CD4-positive, alpha-beta memory T cell (primary cell): ENCODE measurements around the gene CKS1B. TPM values are rescaled to one million over a fixed set of nuclear protein-coding genes. Genes with fewer than 3 reads are reported as not detected.
A peak's percentile ranks its signal among the peaks of the same experiment; 100 is the strongest.

Experiments used
- CTCF ChIA-PET: fragments of 350-600 bp; sonication (Branson Sonifier 250); formaldehyde crosslinking; loops from one replicate; lab custom pipeline; 2021; ENCODE audit warnings: inconsistent platforms; ENCODE audit not compliant: partially characterized antibody; lab: Charles Lee
- POLR2A ChIA-PET: fragments of 350-600 bp; sonication (Branson Sonifier 250); formaldehyde crosslinking; loops from one replicate; lab custom pipeline; 2021; ENCODE audit not compliant: partially characterized antibody; lab: Charles Lee
- DNase-seq, 5 donors: peaks; one replicate each; pipeline versions ENCODE4 v3.0.0 to v3.0.0-alpha.2; 2020 to 2022; ENCODE audit warnings: mixed read lengths in 1 of 5
- H3K27ac ChIP-seq: one replicate; pipeline ENCODE4 v1.7.0; 2013; ENCODE audit warnings: low read depth, low read length
- H3K27me3 ChIP-seq: 2 replicates; pipeline ENCODE4 v1.7.0; 2013; ENCODE audit warnings: mild to moderate bottlenecking, low read length, moderate library complexity; ENCODE audit not compliant: insufficient read depth
- H3K36me3 ChIP-seq: 2 replicates; pipeline ENCODE4 v1.7.0; 2013; ENCODE audit warnings: mild to moderate bottlenecking, low read length, moderate library complexity; ENCODE audit not compliant: insufficient read depth
- H3K4me1 ChIP-seq: 2 replicates; pipeline ENCODE4 v1.7.0; 2013; ENCODE audit warnings: mild to moderate bottlenecking, low read length, moderate library complexity; ENCODE audit not compliant: insufficient read depth
- H3K4me3 ChIP-seq, 2 donors: one replicate each; pipeline ENCODE4 v1.7.0; 2013; ENCODE audit warnings: low read length in 2 of 2, mild to moderate bottlenecking in 1 of 2
- H3K9me3 ChIP-seq, 2 donors: one replicate each; pipeline ENCODE4 v1.7.0; 2013; ENCODE audit warnings: low read length in 2 of 2, control low read depth in 1 of 2; ENCODE audit not compliant: control insufficient read depth in 1 of 2
- H3K27ac Mint-ChIP-seq, 7 donors: one replicate each; pipeline ENCODE4 v1.8.0; 2020 to 2021; ENCODE audit warnings: mixed read lengths in 7 of 7, mild to moderate bottlenecking in 6 of 7, inconsistent platforms in 3 of 7, moderate library complexity in 3 of 7
- H3K27me3 Mint-ChIP-seq, 2 donors: one replicate each; pipeline ENCODE4 v1.8.0; 2020 to 2021; ENCODE audit warnings: mixed read lengths in 2 of 2
- H3K36me3 Mint-ChIP-seq, 2 donors: one replicate each; pipeline ENCODE4 v1.8.0; 2020 to 2021; ENCODE audit warnings: mixed read lengths in 2 of 2, inconsistent platforms in 1 of 2, mild to moderate bottlenecking in 1 of 2
- H3K4me1 Mint-ChIP-seq, 4 donors: one replicate each; pipeline ENCODE4 v1.8.0; 2020 to 2021; ENCODE audit warnings: mixed read lengths in 4 of 4, mild to moderate bottlenecking in 1 of 4
- H3K4me3 Mint-ChIP-seq, 8 donors: one replicate each; pipeline ENCODE4 v1.8.0; 2020 to 2021; ENCODE audit warnings: mixed read lengths in 8 of 8, mild to moderate bottlenecking in 7 of 8, moderate library complexity in 6 of 8, inconsistent platforms in 3 of 8
- H3K9me3 Mint-ChIP-seq, 8 donors: one replicate each; pipeline ENCODE4 v1.8.0; 2020 to 2021; ENCODE audit warnings: mixed read lengths in 8 of 8, mild to moderate bottlenecking in 5 of 8, inconsistent platforms in 3 of 8, moderate library complexity in 1 of 8
- intact Hi-C: fragments of 100-400 bp; cut with micrococcal nuclease; formaldehyde crosslinking; loops from one replicate; pipeline ENCODE4 v1.15.1; 2023
- polyA plus RNA-seq, 2 donors: library from polyadenylated mRNA; unstranded; fragments of 300-500 nt; fragmentation: Illumina TruSeq; gene quantifications; one replicate each; pipeline ENCODE4 v1.2.3, GENCODE V29; 2021
- total RNA-seq, 2 experiments: library from RNA; stranded (reverse); gene quantifications; one replicate each; pipeline ENCODE4 v1.2.3, GENCODE V29; 2021

The CKS1B gene
- total and polyA plus RNA-seq, 4 experiments from 2014 or later, result 12.2 to 67.9 (median 31.6) TPM

DNA sequence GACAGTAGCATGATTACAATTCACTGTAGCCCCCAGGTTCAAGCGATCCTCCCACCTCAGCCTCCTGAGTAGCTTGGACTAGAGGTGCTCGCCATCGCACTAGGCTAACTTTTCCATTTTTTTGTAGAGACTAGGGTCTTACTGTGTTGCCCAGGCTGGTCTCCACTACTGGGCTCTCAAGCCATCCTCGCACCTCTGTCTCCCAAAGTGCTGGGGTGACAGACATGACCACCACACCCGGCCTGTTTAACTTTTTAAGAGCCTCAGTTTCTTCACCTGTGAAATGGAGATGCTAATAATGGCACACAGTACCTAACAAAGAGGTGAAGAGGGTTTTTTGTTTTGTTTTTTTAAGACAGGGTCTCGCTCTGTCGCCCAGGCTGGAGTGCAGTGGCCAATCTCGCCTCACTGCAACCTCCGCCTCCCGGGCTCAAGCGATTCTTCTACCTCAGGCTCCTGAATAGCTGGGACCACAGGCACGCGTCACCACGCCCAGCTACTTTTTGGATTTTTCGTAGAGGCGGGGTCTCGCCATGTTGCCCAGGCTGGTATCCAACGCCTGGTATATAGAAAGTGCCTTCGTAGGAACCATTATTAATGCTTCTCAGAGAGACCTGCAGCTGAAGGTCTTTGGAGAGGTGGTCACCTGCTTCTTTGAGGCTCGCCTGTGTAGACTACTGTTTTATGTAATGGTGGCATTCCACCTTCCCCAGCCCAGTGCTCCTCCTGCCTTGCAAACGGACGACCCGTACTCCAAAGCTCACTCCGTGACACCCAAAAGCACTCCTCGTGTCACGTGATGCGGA is 38.5 kb upstream of the CKS1B start:
- Mint-ChIP-seq H3K36me3 (peaks cover 0 to 15% of the 10 kb centered on the region in 2 donors), H3K27ac (peak overlapping the region; percentile 97 to 100 (median 99)), H3K4me3 (peak overlapping the region; percentile 93 to 99 (median 97)), H3K9me3 (no peaks in the 10 kb centered on the region), H3K27me3 (no peaks in the 10 kb centered on the region), H3K4me1 (peaks cover 32 to 63% (median 52%) of the 10 kb centered on the region in 4 donors)
- H3K27ac ChIP-seq, result peak overlapping the region; percentile 96
- no peaks in the 10 kb centered on the region for H3K9me3 ChIP-seq
- H3K27me3 ChIP-seq, result no peaks in the 10 kb centered on the region
- no peaks in the 10 kb centered on the region for H3K36me3 ChIP-seq
- peak in 1 of 5 donors; percentile 53 for DNase-seq
- peak overlapping the region; percentile 51 to 93 for H3K4me3 ChIP-seq
- ChIA-PET CTCF (interaction anchor here (0.6 to 8.0 kb wide), 28 partner anchors 10 to 376 kb away, joined by 3 to 65 read pairs (median 4); partner anchors contain the start of genes ADAM15, FLAD1, PBXIP1 and PYGO2), POLR2A (interaction anchor here (0.6 to 4.0 kb wide), 45 partner anchors 8 to 1569 kb away, joined by 3 to 51 read pairs (median 5); partner anchors contain the start of genes ADAM15, ADAR, CKS1B and EFNA4)
- peaks cover 48% of the 10 kb centered on the region for H3K4me1 ChIP-seq
- intact Hi-C loops, result loop anchor here (1.0 to 5.0 kb wide), 6 partner anchors 39 to 459 kb away; partner anchors contain the start of genes ADAR, CKS1B, FLAD1 and RUSC1

DNA sequence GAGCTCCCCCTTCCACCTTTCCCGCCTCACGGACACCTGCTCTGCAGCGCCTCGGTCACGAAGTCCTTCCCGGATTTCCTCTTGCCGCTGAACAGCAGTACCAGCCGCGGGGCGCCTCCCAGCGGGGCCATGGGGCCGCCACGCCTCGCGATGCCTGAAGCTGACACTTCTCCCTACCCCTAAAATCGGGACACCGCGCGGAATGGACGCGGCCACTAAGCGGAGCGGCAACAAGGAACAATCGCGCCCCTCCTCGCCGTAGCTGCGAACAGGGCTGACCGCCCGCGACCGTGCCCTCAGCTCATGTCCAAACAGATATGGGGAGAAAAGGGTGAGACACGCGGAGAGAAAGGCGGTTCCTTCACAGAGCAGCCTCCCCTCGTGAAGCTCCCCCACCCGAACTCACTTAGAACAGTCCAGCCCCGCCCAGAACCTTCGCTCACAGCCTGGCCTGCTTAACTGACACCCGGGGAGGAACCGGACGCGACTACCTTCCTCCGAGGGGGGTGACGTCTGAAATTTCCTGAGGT is 37.9 kb upstream of the CKS1B start, which contains the start of gene PMVK:
Gene PMVK, minus strand, starts transcription at position 165 of the 530 bp plus-strand sequence. Its CDS starts 34 bp downstream, at position 131.
- Mint-ChIP-seq H3K4me1 (peaks cover 36 to 70% (median 58%) of the 10 kb centered on the region in 4 donors), H3K36me3 (peaks cover 0 to 10% of the 10 kb centered on the region in 2 donors), H3K27ac (peak within 1 kb of the TSS; percentile 97 to 100 (median 99)), H3K27me3 (no peaks in the 10 kb centered on the region), H3K4me3 (peak within 1 kb of the TSS; percentile 93 to 99 (median 97)), H3K9me3 (no peaks in the 10 kb centered on the region)
- Histone ChIP-seq H3K4me1 (peaks cover 54% of the 10 kb centered on the region), H3K27ac (peak within 1 kb of the TSS; percentile 96), H3K36me3 (no peaks in the 10 kb centered on the region), H3K27me3 (no peaks in the 10 kb centered on the region), H3K4me3 (peak within 1 kb of the TSS; percentile 51 to 93), H3K9me3 (no peaks in the 10 kb centered on the region)
- ChIA-PET POLR2A (interaction anchor here (0.6 to 4.0 kb wide), 45 partner anchors 9 to 1568 kb away, joined by 3 to 51 read pairs (median 5); partner anchors contain the start of genes ADAM15, ADAR, CKS1B and EFNA4), CTCF (interaction anchor here (0.8 to 8.0 kb wide), 26 partner anchors 10 to 377 kb away, joined by 3 to 65 read pairs (median 4); partner anchors contain the start of genes ADAM15, FLAD1, PBXIP1 and PYGO2)
- intact Hi-C loops, result loop anchor here (1.0 to 5.0 kb wide), 10 partner anchors 19 to 459 kb away; partner anchors contain the start of genes ADAR, CKS1B, FLAD1 and PYGO2
- peak; percentile 98 to 99 (median 98) for DNase-seq

DNA sequence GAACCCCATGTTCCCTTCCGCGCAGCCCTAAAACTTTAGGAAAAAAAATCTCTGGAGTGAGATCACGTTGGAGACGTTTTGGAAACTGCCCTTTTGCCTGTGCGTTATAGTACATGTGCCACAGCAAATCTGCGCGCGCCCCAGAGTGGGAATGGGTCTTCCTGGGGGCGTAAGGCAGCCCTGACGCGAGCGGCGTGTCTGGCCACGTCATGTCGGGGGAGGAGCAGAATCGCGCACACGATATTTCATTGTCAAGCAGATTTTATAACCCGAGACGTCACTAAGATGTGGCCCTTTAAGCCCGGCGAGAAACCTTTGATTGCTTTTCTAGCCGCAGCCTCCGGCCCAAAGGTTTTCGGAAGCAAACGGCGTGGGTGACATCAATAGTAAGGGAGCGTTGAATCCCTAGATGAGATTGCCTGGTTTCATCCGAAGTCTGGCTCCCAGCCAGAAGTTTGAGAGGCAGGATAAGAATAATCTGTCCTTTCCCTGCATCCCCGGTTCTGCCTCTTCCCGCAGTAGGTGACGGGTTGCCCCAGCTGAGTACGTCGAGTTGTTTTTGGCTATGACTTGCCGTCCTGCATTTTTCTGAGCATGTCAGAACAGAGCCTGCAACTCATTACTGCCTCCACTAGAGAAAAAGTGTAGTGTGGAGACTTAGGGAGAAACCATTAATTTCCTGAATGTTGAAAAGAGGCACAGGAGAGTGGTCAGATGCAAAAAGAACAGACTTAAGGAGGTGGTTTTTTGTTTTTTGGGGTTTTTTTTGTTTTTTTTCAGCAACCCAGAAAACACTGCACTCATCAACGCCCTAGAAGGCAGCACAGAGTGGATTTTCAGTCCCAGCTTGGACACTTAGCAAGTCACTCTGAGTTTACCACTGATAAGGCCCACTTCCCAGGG is 37.1 kb upstream of the CKS1B start:
- no peaks in the 10 kb centered on the region for H3K9me3 ChIP-seq
- peaks cover 0 to 10% of the 10 kb centered on the region in 2 donors for H3K36me3 Mint-ChIP-seq
- no peaks in the 10 kb centered on the region for H3K9me3 Mint-ChIP-seq
- H3K27me3 Mint-ChIP-seq, result no peaks in the 10 kb centered on the region
- H3K27me3 ChIP-seq, result no peaks in the 10 kb centered on the region
- intact Hi-C loops, result loop anchor here (1.0 to 5.0 kb wide), 8 partner anchors 18 to 460 kb away; partner anchors contain the start of genes ADAR, CKS1B, PYGO2 and RUSC1
- POLR2A ChIA-PET, result interaction anchor here (0.6 to 4.0 kb wide), 33 partner anchors 8 to 947 kb away, joined by 3 to 51 read pairs (median 7); partner anchors contain the start of genes ADAM15, ADAR, CKS1B and EFNA4
- no peaks in the 10 kb centered on the region for H3K36me3 ChIP-seq
- peaks cover 61% of the 10 kb centered on the region for H3K4me1 ChIP-seq
- CTCF ChIA-PET, result interaction anchor here (0.7 to 8.0 kb wide), 21 partner anchors 9 to 378 kb away, joined by 3 to 65 read pairs (median 5); partner anchors contain the start of genes ADAM15, FLAD1, PBXIP1 and PYGO2
- peaks cover 40 to 77% (median 64%) of the 10 kb centered on the region in 4 donors for H3K4me1 Mint-ChIP-seq
- H3K27ac Mint-ChIP-seq, result peak overlapping the region; percentile 97 to 100 (median 99)
- peak overlapping the region; percentile 93 to 99 (median 97) for H3K4me3 Mint-ChIP-seq
- H3K4me3 ChIP-seq, result peak overlapping the region; percentile 51 to 93
- peak overlapping the region; percentile 96 for H3K27ac ChIP-seq
- DNase-seq, result peak; percentile 96 to 98 (median 97)

DNA sequence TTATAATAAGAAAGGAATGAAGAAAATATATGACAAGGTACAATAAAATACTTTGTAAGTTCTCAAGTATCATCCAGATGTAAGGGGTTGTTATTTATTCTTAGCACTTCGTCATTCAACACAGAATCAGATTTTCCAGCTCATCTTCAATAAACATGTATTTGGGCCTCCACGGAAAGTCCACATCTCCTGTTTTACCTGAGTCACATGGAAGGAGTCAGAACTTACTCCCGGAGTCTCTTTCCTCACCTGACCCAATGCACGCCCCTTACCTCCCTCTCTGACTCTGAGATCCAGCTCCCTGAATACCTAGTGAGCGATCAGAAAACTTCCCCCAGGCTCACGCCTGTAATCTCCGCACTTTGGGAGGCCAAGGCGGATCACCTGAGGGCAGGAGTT is 36.5 kb upstream of the CKS1B start:
- Mint-ChIP-seq H3K4me1 (peaks cover 47 to 83% (median 70%) of the 10 kb centered on the region in 4 donors), H3K27me3 (no peaks in the 10 kb centered on the region), H3K4me3 (peak overlapping the region; percentile 93 to 99 (median 97)), H3K9me3 (no peaks in the 10 kb centered on the region), H3K36me3 (peaks cover 0 to 14% of the 10 kb centered on the region in 2 donors), H3K27ac (peak overlapping the region; percentile 97 to 100 (median 99))
- H3K4me3 ChIP-seq, result peak overlapping the region; percentile 51 to 93
- no peaks in the 10 kb centered on the region for H3K9me3 ChIP-seq
- peak overlapping the region; percentile 96 for H3K27ac ChIP-seq
- ChIA-PET CTCF (interaction anchor here (0.7 to 8.0 kb wide), 6 partner anchors 15 to 378 kb away, joined by 3 to 65 read pairs (median 6); partner anchors contain the start of gene PBXIP1), POLR2A (interaction anchor here (0.6 to 4.0 kb wide), 11 partner anchors 10 to 378 kb away, joined by 3 to 51 read pairs (median 17); partner anchors contain the start of genes CKS1B, FLAD1, PYGO2 and SHC1)
- H3K36me3 ChIP-seq, result no peaks in the 10 kb centered on the region
- H3K4me1 ChIP-seq, result peaks cover 68% of the 10 kb centered on the region
- DNase-seq, result no peak
- no peaks in the 10 kb centered on the region for H3K27me3 ChIP-seq
- intact Hi-C loops, result loop anchor here (1.0 to 5.0 kb wide), 8 partner anchors 17 to 461 kb away; partner anchors contain the start of genes ADAR, CKS1B, PYGO2 and RUSC1

DNA sequence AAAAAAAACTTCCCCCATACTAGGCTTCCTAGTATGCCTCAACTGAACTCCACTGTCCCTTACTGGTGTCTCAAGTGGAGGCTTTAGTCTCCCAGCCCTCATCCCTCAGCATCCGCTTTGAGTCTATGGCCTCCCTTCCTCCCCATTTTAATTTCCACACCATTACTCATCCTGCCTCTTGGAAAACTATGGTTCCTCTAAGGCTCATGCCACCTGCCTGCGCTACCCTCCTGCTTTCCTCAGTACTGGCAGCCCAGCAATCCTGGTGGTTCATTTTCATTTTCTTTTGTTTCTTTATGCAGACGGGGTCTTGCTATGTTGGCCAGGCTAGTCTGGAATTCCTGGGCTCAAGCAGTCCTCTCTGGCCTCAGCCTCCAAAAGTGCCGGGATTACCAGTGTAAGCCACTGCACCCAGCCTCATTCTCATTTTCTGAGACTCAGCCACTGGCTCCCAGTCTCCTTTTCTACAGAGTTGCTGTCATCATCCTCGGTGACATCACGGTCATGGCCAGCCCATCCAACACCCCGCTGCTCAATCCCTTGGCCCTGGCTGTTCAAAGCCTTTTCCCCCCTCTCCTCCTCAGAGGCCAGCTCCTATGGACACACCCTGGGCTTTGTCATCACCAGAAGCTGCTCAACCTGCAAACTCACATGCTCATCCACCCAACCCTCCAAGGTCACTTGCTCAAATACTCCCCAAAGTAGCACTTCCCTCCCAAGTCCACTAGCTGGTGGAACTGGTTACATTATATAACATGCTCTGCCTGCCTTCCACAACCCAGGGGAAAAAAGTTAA is 35.7 kb upstream of the CKS1B start:
- no peaks in the 10 kb centered on the region for H3K9me3 Mint-ChIP-seq
- Histone ChIP-seq H3K4me1 (peaks cover 76% of the 10 kb centered on the region), H3K36me3 (peaks cover under 1% of the 10 kb centered on the region), H3K27me3 (no peaks in the 10 kb centered on the region), H3K4me3 (no peak overlapping the region), H3K27ac (peak overlapping the region; percentile 96), H3K9me3 (no peaks in the 10 kb centered on the region)
- H3K4me1 Mint-ChIP-seq, result peaks cover 51 to 90% (median 77%) of the 10 kb centered on the region in 4 donors
- peak overlapping the region; percentile 92 to 100 (median 97) for H3K27ac Mint-ChIP-seq
- peak overlapping the region; percentile 55 to 99 (median 71) for H3K4me3 Mint-ChIP-seq
- DNase-seq, result no peak
- ChIA-PET POLR2A (interaction anchor here (0.6 to 4.0 kb wide), 8 partner anchors 10 to 379 kb away, joined by 3 to 51 read pairs (median 14); partner anchors contain the start of genes FLAD1 and PYGO2), CTCF (interaction anchor here (0.7 to 8.0 kb wide), 5 partner anchors 14 to 379 kb away, joined by 3 to 65 read pairs (median 7); partner anchors contain the start of genes PBXIP1 and PYGO2)
- H3K36me3 Mint-ChIP-seq, result peaks cover 0 to 19% of the 10 kb centered on the region in 2 donors
- no peaks in the 10 kb centered on the region for H3K27me3 Mint-ChIP-seq
- intact Hi-C loops, result loop anchor here (5.0 kb wide), 2 partner anchors 383 to 462 kb away; partner anchors contain the start of gene RUSC1
